SK-N-MC (cell line): ENCODE data around the gene FAM151B.

Experiments
- EZH2 ChIP-seq: fragments of 200-600 bp; sonication (generic); IDR thresholded peaks from one replicate; pipeline ENCODE4 v1.6.1; 2017; ENCODE audit warnings: antibody characterized with exemption
- POLR2AphosphoS5 ChIP-seq: IDR thresholded peaks from 2 replicates; pipeline ENCODE4 v1.6.1; 2012; ENCODE audit warnings: mild to moderate bottlenecking, low read depth, low read length, borderline replicate concordance

DNA sequence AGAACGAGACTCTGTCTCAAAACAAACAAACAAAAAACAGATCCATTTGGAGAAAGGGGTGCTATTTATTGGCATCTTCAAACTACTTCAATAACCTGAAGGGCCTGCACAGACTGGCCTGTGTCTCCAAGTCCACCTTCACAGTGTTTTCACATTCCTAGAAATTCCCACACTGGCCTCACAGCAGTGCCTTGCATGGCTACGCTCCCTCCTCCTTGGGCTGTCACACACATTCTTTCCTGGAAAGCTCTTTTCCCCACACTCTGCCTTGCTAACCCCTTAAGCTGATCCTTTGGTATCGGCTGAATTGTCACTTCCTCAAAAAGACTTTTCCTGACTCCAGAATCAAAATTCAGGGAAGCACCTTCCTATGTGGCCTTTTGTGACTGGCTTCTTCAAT lies 19.8 kb downstream of the FAM151B start:
- TF ChIP-seq POLR2AphosphoS5, result no peak
- no peak for TF ChIP-seq EZH2
